Measurements from ENCODE around the gene AP3S2.
A peak's percentile ranks its signal among the peaks of the same experiment; 100 is the strongest.
"Not testable (repeated sequence)": the region's sequence is repeated elsewhere in the genome, so short reads cannot be mapped to it uniquely, and the experiment has no call there.

The AP3S2 gene

DNA sequence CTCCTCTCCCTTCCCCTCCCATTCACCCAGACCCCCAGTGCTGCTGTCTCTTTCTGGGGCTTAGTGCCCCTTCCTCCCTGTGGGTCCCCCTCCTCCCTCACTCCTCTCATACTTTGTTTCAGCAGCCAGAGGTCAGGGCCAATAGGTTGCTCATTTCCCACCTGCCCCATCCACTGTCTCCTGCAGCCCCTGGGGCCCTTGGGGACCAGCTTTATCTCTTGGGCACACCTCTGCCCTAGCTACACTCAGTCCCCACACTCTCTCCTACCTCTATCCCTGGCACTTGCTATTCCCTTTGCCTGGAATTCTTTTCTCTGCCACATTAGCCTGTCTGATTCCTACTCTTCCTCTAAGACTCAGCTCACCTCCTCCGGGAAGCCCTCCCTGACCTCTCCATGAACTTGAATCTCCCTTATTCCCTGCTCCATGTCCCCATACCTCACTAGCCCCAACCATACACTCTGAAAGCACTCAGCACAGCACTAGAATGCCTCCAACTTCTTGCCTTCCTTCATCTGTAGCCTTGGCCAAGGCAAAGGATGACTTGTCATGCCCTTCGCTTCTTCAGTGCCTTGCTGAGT is 93.8 kb downstream of the AP3S2 start:
- DNase-seq (ENCODE audit: low spot score): no peak

DNA sequence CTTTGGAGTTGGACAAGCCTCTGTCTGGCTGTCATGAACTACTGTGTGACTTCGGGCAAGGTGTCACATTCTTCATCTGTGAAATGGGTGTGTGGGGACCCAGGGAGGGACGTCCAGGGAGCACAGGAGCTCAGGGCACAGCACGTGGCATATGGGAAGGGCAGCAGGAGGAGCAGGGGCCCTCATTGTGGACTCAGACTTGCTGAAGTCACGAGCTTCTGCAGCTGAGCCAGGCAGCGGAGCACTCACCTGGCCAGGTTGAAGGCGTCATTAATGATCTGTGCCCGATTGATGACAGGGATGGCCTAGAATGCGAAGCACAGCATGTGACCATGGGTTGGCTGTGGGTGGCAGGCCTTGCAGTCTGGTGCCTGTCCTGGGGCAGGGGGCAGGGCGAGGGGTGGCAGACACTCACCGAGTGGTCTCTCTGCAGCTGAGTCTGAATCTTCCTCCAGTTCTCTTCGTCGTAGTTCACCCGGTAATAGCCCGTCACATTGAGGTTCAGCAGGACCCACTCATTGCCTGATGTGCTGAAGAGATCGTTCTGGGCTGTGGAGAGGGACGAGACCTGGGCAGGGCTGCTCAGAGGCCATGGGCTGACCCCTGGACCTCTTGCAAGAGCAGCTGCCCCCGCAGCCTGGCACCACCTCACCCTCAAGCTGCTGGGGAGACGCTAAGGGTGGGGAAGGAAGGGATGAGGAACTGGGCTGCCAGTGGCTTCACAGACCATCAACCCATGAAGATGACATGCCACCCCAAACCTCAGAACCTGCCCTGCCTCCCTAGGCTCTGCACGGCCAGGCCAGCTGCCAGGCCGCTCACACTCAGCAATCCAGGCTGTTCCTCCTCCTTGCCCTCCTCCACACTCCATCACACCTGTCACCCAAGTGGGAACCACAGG is 94.5 kb downstream of the AP3S2 start:
- DNase-seq (ENCODE audit: low spot score): no peak

DNA sequence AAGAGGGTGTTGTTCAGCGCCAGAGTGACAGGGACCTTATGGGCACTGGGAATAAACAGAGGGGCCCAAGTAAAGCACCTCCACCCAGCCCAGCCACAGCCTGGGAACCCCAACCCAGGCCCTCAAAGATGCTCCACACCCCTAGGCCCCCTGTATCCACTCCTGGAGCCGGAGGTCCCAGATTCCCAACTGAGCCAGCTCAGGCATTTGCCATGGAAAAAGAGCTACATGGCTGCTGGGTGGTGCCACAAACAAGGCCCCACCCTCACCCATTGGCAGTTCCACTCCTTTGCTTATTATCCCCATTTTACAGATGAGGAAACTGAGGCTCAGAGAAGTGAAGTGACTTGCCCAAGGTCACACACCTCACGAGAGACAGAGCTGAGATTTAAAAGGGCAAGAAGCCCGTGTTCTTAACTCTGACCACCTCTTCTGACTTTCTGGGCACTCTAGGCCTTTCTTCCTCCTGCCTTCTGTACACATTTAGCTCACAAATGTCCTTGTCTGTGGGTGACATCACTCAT is 96.1 kb downstream of the AP3S2 start:
- DNase-seq (ENCODE audit: low spot score): no peak

DNA sequence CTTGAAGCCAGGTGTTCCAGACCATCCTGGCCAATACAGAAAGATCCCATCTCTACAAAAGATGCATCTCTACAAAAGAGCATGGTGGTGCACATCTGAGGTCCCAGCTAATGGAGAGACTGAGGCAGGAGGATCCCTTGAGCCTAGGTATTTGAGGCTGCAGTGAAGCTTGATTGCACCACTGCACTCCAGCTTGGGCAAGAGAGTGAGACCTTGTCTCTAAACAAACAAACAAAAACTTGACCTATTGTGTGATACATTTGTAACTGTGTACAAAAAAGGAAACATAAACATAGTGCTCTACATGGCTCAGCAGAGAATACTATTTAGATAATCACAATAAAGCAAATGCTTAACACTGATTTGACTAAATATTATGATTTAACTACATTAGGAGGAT is 97.8 kb downstream of the AP3S2 start:
- DNase-seq (ENCODE audit: low spot score): no peak

DNA sequence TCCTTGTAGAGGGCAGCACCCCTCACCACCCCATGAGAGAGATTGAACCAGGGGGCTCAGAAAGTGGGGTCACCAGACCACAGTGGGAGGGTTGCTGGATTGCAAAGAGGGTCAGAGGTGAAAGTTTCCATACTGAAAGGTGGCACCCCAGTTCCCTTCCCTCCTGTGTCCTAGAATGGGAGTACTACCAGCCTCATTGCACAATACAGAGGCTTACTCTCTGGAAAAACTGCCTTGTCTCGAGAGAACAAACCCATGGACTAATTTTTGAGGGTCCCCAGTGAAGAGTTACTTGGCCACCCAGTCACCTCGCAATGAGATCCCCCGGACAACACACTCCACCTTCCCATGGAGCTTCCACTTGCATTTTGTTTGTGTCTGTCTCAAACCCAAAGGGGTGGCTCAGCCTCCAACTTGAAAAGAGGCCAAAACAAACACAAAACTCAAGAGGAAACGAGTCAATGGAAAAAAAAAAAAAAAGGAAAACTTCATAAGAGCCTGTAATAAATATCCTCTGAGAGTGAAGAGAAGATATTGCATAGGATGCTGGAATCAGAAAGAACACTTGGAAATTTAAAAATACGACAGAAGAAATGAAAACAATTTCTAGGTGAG is 99.1 kb downstream of the AP3S2 start:
- no peak for DNase-seq (ENCODE audit: low spot score)

DNA sequence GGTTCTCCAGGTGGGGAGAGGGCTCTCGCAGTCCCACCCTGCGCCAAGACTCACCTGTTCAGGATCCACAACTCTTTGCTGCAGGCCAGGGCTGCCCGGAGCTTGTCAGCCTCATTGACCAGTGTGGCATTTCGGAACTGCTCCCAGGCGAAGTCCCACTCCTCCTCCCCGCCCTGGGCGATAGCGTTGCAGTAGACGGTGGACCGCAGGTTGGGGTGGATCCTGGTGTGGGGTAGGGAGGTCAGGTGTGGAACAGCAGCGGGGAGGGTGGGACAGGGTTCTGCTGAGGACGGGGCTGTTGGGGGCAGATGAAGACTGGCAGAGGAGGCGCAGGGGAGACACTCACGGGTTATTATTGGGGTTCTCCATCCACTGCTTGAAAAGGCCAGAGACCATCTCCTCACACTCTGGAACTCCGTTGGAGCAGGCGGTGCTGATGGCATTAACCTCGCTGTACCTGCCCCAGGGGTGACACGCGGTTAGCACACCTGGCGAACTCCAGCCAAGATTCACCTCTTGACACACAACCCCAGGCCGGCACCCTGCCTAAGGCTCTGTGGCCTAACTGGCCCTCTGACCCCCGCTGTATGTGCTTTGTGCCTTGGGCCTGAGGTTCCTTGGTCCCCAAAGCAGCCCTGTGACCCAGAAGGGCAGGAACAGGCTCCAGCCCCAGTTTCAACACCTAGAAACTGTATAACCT is 101.5 kb downstream of the AP3S2 start:
- no peak for DNase-seq (ENCODE audit: low spot score)

DNA sequence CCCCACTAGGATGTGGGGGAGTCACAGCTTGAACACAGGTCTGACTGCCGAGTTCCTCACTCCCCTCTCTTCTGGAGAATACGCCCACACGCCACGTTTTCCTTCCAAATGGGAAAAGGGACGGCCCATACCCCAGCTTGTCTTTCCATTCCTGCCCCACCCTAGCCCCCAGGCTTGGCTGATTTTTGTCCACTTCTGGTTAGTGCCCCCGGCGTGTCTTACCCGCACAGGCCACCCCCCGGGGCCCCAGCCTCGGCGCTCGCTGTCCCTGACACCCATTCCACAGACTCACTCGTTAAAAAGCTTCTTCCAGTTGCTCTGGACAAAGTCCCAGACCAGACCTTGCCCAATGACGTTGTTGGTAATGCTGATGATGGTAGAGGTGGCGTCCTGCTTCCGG is 103.1 kb downstream of the AP3S2 start:
- DNase-seq (ENCODE audit: low spot score): no peak

DNA sequence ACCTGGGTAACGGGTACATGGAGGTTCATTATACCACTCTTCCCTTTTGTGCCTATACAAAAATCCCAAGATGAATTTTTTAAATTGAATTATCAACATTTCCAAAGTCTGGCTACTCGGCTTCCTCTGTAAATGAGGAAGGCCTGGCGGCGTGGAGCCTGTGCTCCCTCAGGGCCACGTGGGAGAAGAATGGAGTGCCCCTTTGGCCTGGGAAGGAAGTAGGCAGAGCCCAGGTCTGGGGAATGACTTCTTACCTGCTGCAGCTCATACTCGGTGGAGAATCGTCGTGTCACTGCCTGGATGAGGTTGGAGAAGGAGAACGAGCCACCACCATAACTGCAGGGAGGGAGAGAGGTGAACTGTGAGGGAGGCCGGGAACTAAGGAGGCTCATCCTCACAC is 103.6 kb downstream of the AP3S2 start:
- DNase-seq (ENCODE audit: low spot score): no peak

DNA sequence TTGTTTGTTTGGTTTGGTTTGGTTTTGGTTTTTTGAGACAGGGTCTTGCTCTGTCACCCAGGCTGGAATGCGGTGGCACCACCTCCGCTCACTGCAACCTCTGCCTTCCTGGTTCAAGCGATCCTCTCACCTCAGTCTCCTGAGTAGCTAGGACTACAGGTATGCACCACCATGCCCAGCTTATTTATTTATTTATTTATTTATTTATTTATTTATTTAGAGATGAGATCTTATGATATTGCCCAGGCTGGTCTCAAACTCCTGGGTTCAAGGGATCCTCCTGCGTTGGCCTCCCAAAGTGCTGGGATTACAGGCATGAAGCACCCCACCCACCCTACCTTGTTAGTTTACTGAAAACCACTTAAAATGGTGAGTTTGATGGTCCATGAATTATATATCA is 105.2 kb downstream of the AP3S2 start:
- DNase-seq (ENCODE audit: low spot score): not testable (repeated sequence)

DNA sequence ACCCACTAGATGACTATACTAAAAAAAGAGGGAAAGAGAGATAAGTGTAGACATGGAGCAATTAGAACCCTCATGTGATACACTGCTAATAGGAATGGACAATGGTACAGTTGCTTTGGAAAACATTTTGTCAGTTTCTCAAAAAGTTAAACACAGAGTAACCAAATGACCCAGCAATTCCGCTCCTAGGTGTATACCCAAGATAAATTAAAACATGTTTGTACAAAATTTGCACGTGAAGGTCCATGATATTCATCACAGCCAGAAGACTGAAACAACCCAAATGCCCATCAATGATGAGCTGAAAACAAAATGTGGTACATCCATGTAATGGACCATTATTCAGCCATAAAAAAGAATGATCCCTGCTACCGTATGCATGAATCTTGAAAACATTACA is 105.8 kb downstream of the AP3S2 start:
- DNase-seq (ENCODE audit: low spot score): no peak

DNA sequence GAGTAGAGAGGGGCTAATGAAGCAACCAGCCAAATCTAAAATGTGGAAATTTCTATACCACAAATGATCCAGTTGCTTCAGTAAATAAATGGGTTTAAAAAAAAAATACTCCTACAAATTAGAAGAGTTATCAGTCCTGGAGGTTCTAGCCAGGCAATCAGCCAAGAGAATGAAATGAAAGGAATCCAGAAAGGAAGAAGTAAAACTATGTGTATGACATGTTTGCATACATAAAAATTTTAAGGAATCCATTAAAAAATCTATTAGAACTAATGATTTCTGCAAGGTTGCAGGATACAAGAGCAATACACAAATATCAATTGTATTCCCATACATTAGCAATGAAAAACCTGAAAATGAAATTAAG is 108.0 kb downstream of the AP3S2 start:
- no peak for DNase-seq (ENCODE audit: low spot score)

DNA sequence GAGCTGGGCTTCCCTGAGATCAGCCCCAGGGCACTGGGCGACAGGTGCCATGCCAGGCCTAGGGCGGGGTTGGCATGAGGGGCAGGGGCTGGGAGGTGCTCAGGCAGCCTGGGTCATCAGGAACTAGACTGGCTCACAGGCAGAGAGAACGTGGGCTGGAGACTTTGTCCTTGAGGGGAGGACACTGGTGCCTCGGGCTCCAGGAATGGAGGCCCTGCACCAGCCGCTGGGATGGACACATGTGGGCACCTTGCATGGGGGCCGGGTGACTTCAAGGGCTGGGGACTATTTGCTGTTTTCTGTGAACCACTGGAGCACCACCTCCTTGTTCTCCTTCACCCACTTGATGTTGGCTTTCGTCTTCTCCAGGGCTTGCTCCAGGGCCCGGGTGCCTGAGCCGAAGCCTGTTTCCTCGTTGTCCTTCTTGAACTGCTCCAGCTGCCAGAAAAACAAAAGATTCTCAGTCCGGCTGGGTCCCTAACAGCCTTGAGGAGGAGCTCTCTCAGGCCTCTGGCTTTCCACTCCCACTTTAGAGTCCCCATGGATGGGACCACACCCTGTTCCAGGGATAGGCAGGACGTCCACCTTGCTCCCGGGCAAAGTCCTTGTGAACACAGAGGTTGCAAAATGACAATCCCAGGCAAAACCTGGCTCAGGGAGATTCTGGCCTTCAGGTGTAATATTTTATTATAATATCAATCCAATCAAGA is 108.6 kb downstream of the AP3S2 start:
- no peak for DNase-seq (ENCODE audit: low spot score)

DNA sequence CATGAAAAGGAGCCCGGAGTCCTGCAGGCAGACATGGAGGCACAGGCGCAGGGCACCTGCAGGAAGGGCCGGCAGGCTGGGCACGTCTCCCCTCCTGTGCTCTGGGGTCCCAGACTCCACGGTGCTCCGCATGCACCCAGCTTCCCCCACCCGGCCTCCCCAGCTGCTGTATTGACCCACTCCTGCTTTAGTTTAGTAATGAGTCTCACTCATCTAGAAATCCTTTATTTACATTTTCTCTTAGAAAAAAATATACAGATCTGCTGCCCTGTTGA is 109.2 kb downstream of the AP3S2 start:
- DNase-seq (ENCODE audit: low spot score): no peak

DNA sequence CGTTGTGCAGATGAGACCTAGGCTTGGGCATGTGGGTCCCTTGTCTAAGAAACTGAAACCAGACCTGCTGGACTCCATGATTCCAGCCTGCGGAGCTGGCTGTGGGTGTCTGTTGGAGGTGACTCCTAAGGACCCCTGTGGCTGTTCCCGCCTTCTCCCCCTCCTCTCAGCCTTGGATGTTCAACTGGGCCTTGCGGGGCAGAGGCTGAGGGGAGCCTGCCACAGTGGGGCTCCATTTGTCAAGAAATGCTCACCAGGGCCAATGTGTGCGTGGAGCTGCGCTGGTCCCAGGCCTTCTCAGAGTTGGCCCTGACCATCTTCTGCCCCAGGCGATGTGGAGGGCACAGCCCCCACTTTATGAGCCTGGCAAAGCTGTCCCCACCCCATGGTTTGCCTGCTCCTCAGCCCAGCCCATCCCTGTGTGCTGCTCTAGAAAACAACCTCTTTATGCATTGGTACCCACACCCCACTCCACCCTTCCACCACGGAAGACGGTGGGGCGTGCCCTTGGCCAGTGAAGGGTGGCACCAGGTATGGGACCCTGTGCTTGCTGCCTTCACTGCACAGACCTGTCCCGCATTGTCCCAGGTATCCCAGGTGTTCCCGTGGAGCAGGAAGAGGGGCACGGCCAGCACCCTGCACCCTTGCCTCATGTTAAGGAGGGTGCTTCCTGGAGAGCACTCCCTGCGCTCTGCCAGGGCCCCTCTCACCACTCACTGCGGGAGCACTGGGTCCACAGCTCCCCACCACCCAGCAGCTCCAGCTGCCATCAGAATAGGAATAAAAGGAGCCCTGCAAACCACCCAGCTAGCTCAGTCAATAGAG is 109.7 kb downstream of the AP3S2 start:
- DNase-seq (ENCODE audit: low spot score): no peak

DNA sequence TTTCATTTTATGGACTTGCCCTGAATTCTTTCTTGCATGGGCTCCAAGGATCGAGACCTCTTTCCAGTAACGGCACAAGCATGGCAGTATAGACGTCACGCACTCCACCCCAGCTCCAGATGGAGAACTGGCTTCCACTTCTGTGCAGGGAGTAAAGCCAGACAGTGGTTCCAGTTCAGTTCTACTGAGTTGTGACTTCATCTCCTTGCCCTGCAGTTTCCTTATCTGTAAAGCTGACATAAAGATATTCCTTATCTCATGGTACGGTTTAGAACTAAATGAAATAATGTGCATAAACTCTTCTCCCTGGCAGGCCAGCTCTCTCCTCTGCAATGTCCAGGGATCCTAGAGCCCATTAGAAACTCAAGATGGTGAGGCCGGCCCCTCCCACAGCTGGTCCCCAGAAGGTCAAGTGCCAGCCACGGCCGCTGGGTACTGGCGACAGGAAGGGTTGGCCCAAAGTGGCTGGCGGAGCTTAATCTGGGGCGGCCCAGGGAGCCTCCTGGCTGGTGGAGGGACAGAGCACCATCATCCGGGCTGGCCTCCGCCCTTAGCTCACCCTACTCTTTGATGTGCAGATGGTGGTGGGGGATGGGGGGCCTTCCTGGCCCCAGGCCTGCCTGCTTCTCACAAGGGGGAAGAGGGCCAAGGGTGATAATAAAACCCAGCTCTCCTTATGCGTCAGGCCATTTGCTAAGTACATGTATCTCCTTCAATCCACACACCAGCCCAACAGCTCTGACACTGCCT is 110.5 kb downstream of the AP3S2 start:
- DNase-seq (ENCODE audit: low spot score): peak; percentile 53

DNA sequence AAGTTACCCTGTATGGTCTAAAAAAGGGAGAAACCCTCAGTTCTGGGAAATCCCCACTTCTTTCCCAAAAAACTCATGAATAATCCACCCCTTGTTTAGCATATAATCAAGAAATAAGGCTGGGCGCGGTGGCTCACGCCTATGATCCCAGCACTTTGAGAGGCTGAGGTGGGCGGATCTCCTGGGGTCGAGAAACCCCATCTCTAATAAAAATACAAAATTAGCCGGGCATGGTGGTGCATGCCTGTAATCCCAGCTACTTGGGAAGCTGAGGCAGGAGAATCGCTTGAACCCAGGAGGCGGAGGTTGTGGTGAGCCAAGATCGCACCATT is 111.2 kb downstream of the AP3S2 start:
- not testable (repeated sequence) for DNase-seq (ENCODE audit: low spot score)

DNA sequence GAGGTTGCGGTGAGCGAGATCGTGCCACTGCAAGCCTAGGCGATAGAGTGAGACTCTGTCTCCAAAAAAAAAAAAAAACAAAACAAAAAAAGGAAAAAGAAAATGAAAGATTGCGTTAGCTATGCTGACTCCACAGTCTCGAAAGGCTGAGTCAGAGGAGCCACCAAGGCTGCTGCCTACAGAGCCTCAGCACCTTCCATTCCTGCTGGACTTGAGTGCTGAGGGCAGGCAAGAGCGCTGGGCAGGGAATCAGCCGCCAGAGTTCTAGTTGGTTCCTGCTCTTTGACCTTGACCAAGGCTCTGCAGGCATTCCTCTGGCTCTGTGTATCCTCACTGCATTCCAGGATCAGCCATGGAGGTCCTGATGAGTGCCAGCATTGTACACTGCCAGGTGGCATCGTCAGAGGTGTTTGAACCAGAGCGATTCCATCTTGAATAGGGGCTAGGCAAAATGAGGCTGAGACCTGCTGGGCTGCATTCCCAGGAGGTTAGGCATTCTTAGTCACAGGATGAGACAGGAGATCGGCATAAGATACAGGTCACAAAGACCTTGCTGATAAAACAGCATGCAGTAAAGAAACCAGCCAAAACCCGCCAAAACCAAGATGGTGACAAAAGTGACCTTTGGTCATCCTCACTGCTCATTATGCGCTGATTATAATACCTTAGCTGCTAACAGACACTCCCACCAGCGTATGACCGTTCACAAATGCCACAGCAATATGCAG is 111.7 kb downstream of the AP3S2 start:
- peak; percentile 72 for DNase-seq (ENCODE audit: low spot score)

DNA sequence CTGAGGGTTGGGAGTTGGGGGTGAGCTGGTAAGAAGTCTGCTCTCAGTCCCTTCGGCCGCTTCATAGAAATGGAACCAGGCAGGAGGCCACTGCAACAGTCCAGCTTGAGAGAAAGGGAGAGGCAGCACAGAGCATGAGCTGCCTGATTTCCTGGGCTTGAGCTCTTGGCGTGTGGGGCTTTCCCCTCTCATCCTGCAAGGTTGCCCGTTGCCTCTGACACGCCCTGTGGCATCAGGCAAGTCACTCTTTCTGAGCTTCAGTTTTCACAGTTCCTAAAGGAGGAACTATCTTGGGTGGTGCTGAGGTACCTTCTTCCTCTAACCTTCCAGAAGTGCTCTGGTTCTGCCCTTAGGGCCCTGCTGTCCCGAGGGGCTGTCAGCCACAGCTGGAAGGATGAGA is 112.7 kb downstream of the AP3S2 start:
- DNase-seq (ENCODE audit: low spot score): no peak

DNA sequence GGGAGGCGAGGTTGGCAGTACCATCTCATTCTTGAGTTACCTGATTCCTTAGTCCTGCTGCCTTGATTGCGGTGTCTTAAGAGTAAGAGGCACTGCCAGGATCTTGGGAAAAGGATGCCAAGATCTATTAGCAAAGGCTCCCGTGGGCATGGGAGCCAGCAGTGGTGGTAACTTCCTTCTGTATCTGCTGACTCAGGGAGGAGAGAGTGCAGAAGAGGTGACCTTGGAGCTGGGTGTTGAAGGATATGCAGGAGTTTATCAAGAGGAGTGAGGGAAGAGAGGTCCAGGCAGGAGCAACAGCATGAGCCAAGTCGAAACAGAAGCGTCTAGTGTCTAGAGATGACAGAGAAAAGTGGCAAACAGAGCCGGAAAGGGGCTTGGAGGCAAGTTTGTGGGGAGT is 113.2 kb downstream of the AP3S2 start:
- no peak for DNase-seq (ENCODE audit: low spot score)

All from GM03348 (cell line).